Liver (tissue), 3 donors: Measurements from ENCODE around the gene TSPAN17.

Experiments used
- EGR1 ChIP-seq, 2 donors: IDR thresholded peaks; 2 replicates each; pipeline ENCODE4 v1.6.1; 2016 to 2018; ENCODE audit warnings: antibody characterized with exemption in 2 of 2, low read depth in 2 of 2
- FOXA1 ChIP-seq: IDR thresholded peaks from 2 replicates; pipeline ENCODE4 v1.6.1; 2016; ENCODE audit warnings: antibody characterized with exemption
- RAD21 ChIP-seq, 2 donors: IDR thresholded peaks; 2 replicates each; pipeline ENCODE4 v1.6.1; 2016; ENCODE audit warnings: antibody characterized with exemption in 2 of 2, mild to moderate bottlenecking in 2 of 2
- TAF1 ChIP-seq: conservative IDR thresholded peaks from 2 replicates; pipeline ENCODE4 v1.6.1; 2016; ENCODE audit warnings: antibody characterized with exemption, mild to moderate bottlenecking
- TF ChIP-seq, protein P1 (sequence below): fragments of 150-350 bp; IDR thresholded peaks from 2 replicates; pipeline ENCODE4 v1.5.1; 2017; ENCODE audit warnings: improper control_type of control experiment, low read depth, low read length; ENCODE audit not compliant: missing input control
- TF ChIP-seq, protein P2 (sequence below): IDR thresholded peaks from 2 replicates; pipeline ENCODE4 v1.6.1; 2016; ENCODE audit warnings: antibody characterized with exemption, mild to moderate bottlenecking
- donor health status: healthy.
- donor health status: healthy.

DNA sequence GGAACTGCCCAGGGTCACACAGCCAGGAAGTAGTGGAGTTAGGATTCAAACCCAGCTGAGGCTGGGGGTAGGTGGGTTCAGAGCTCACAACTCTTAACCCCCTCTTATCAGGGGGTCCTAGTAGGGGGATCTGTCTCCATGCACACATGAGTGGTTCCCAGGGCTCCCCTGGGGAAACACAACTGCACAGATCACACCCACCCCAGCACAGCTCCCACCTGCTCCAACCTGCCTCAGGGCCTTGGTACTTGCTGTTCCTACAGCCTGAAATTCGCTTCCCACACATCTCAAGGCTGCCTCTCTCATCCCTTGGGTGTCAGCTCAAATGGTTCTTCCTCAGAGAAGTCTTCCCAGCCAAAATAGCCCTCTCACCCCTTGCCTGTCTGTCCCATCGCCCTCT lies 21.8 kb upstream of the TSPAN17 start:
- TF ChIP-seq TAF1 (no peak), EGR1 (IDR thresholded peaks at IDR 0.05; ENCODE audit: low read depth in 2 of 2) (no peak), FOXA1 (no peak), RAD21 (IDR thresholded peaks at IDR 0.05) (no peak)
- TF ChIP-seq, protein P1, sequence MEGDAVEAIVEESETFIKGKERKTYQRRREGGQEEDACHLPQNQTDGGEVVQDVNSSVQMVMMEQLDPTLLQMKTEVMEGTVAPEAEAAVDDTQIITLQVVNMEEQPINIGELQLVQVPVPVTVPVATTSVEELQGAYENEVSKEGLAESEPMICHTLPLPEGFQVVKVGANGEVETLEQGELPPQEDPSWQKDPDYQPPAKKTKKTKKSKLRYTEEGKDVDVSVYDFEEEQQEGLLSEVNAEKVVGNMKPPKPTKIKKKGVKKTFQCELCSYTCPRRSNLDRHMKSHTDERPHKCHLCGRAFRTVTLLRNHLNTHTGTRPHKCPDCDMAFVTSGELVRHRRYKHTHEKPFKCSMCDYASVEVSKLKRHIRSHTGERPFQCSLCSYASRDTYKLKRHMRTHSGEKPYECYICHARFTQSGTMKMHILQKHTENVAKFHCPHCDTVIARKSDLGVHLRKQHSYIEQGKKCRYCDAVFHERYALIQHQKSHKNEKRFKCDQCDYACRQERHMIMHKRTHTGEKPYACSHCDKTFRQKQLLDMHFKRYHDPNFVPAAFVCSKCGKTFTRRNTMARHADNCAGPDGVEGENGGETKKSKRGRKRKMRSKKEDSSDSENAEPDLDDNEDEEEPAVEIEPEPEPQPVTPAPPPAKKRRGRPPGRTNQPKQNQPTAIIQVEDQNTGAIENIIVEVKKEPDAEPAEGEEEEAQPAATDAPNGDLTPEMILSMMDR, result no peak
- TF ChIP-seq, protein P2, sequence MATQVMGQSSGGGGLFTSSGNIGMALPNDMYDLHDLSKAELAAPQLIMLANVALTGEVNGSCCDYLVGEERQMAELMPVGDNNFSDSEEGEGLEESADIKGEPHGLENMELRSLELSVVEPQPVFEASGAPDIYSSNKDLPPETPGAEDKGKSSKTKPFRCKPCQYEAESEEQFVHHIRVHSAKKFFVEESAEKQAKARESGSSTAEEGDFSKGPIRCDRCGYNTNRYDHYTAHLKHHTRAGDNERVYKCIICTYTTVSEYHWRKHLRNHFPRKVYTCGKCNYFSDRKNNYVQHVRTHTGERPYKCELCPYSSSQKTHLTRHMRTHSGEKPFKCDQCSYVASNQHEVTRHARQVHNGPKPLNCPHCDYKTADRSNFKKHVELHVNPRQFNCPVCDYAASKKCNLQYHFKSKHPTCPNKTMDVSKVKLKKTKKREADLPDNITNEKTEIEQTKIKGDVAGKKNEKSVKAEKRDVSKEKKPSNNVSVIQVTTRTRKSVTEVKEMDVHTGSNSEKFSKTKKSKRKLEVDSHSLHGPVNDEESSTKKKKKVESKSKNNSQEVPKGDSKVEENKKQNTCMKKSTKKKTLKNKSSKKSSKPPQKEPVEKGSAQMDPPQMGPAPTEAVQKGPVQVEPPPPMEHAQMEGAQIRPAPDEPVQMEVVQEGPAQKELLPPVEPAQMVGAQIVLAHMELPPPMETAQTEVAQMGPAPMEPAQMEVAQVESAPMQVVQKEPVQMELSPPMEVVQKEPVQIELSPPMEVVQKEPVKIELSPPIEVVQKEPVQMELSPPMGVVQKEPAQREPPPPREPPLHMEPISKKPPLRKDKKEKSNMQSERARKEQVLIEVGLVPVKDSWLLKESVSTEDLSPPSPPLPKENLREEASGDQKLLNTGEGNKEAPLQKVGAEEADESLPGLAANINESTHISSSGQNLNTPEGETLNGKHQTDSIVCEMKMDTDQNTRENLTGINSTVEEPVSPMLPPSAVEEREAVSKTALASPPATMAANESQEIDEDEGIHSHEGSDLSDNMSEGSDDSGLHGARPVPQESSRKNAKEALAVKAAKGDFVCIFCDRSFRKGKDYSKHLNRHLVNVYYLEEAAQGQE, result no peak
